ENCODE measurements around the gene FAM219A.
"Not testable (repeated sequence)": the region's sequence is repeated elsewhere in the genome, so short reads cannot be mapped to it uniquely, and the experiment has no call there.

Gene FAM219A

DNA sequence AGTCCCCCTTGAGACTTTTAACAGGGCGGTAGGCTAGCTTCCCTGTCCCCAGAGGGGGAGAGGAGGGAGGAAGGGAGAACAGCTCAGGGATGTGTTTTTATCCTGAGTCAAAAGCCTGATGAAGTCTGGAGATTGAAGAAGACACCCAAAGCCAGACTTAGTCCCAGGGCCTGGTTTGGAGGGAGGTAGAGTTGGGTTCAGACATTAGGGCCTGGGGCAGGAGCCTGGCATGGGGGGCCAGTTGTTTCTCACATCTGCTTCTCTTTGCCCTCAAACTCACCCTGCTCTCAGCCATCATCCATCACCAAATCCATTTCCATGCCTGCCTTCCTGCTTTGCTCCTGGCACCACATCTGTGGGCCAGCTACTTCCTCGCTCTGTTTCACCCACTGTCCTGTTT, 84.6 kb downstream of the FAM219A start:
- H3K4me3 ChIP-seq (ENCODE audit: low read length) = no peak overlapping the region
- TF ChIP-seq, protein P1, sequence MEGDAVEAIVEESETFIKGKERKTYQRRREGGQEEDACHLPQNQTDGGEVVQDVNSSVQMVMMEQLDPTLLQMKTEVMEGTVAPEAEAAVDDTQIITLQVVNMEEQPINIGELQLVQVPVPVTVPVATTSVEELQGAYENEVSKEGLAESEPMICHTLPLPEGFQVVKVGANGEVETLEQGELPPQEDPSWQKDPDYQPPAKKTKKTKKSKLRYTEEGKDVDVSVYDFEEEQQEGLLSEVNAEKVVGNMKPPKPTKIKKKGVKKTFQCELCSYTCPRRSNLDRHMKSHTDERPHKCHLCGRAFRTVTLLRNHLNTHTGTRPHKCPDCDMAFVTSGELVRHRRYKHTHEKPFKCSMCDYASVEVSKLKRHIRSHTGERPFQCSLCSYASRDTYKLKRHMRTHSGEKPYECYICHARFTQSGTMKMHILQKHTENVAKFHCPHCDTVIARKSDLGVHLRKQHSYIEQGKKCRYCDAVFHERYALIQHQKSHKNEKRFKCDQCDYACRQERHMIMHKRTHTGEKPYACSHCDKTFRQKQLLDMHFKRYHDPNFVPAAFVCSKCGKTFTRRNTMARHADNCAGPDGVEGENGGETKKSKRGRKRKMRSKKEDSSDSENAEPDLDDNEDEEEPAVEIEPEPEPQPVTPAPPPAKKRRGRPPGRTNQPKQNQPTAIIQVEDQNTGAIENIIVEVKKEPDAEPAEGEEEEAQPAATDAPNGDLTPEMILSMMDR (IDR thresholded peaks at IDR 0.05; ENCODE audit: insufficient read depth, low read depth, low read length, missing control alignments) = no peak
- no peak for DNase-seq (ENCODE audit: low read depth)

DNA sequence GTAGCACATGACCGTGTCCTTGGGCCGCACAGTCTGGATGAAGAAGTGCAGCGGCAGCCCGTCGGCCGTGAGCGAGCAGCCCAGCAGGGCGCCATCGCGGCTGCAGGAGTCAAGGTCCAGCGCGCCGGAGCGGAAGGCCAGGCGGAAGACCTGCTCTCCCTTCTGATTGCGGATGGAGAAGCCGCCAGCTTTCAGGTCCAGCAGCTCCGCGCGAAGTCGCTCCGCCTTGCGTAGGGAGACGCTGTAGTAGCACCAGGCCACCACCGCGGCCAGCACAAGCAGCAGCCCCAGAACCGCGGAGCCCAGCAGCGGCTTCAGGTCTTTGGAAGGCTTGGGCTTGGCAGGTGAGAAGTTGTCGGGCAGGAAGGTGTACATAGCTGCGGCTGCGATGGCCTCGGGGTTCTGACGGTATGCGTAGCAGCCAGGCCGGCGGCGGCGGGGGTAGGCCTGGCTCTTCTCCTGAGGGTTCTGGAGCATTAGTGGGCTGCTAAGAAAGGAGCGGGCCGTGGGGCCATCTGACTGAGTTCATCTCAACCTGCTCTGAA, 85.8 kb downstream of the FAM219A start:
- TF ChIP-seq, protein P1 (IDR thresholded peaks at IDR 0.05; ENCODE audit: insufficient read depth, low read depth, low read length, missing control alignments) = no peak

DNA sequence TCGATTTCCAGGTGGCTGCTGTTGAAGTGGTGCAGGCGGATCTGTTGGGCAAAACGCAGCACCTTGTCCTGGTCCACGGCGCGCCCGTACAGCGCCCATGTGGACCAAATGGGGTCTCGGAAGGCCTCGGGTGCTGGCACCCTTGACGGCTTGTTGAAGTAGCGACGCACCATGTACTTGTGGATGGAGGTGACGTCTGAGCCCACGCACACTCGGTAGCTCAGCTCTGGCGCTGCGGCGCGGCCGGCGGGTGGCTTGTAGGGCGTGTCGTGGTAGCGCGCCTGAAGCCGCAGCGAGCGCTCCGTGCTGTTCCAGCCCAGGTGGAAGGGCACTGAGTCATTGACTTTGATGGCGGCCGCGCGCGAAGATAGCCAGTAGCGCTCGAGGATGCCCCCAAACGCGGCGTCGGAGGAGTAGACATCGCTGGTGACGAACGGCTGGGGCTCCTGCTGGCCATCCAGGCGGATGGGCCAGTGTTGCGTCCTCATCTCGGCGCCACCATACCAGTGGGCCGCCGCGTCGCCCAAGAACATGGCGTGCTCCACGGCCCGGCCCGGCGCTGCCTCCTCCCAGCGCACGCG, 86.4 kb downstream of the FAM219A start:
- no peak overlapping the region for H3K4me3 ChIP-seq (ENCODE audit: low read length)
- TF ChIP-seq, protein P1 (IDR thresholded peaks at IDR 0.05; ENCODE audit: insufficient read depth, low read depth, low read length, missing control alignments) = no peak
- no peak for DNase-seq (ENCODE audit: low read depth)

More for the DNA sequence above, 85.8 kb downstream of the FAM219A start:
- no peak overlapping the region for H3K4me3 ChIP-seq (ENCODE audit: low read length)
- peak; percentile 41 for DNase-seq (ENCODE audit: low read depth)

DNA sequence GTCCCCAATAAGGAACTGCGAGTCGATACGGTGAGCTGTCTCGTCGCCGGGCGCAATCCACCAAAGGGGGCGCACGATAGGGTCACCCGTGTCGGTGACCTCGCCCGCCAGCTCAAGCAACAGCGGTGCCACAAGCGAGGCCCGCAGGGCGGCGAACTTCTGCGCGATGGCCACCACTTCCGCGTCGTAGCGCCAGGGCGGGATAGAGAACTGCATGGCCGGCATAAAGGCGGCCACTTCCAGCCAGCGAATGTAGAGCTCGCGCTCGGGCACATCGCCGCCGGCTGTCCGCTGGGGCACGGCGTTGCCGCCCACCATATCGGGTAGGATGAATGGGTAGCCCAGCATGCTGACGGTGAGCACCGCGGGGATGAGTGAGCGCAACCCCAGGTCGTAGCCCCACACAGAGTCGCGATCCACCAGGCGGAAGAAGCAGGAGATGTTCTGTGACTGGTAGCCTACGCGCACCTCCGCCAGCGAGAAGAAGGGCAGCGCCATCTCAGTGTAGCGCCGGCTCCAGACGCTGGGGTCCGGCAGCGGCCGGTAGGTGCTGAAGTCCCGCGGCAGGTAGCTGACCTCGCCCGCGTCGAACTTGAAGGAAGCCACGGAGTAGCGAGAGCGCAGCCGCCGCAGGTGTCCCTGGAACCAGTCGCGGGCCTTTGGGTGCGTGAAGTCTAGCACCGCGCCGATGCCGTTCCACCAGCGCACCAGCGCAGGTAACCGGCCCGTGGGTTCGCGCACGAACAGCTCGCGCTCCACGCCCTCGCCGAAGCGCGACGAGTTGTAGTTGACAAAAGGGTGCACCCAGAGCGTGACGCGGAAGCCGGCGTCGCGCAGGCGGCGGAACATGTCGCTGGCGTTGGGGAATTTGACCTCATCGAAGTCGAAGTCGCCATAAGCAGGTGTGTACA, 87.1 kb downstream of the FAM219A start:
- no peak for DNase-seq (ENCODE audit: low read depth)
- no peak overlapping the region for H3K4me3 ChIP-seq (ENCODE audit: low read length)
- TF ChIP-seq, protein P1 (IDR thresholded peaks at IDR 0.05; ENCODE audit: insufficient read depth, low read depth, low read length, missing control alignments) = no peak

DNA sequence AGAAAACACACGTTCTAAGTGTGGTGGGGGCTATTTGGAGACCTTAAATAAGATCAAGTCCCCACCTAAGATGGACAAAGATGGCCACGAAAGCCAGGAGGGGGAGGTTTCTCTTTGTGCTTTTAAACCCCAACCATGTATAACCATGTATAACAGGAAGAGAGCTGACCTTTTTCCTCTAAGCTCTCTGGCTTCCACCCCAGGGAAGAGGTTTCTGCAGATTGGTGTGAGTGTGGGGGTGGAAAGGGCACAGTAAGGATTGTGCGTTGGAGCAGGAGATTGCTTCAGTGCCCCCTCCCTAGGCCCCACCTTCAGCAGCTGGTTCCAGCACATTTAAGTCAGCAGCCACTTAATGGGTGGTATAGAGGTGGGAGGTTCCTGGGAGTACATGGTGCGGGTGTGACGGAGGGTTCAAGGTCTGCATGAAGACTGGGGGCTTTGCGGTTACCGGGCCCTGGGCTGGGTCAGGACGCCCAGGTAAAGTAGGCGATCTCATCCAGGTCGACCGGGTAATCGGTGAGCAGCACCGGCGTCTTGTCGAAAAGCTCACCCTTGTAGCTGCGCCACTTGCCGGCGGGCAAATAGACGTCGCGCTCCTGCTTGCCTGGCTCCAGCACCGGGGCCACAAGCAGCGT, 87.9 kb downstream of the FAM219A start:
- no peak overlapping the region for H3K4me3 ChIP-seq (ENCODE audit: low read length)
- TF ChIP-seq, protein P1 (IDR thresholded peaks at IDR 0.05; ENCODE audit: insufficient read depth, low read depth, low read length, missing control alignments) = no peak
- no peak for DNase-seq (ENCODE audit: low read depth)

DNA sequence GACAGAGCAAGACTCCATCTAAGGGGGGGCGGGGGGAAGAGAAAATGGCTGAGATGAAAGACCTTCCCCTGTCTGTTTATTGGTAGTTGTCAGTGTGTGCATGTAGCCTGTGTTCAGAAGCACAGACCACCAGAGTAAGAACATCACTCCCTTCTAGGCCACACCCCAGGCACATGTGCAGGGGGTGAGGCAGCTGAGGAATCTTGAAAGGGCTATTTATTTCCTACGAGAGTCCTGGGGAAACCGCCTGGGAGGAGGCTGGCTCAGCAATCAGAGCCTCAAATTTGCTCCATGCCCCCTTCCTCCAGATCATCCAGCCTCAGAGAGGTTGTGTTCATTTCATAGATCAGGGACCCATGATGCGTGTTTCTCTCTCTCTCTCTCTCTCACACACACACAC, 88.7 kb downstream of the FAM219A start:
- no peak for DNase-seq (ENCODE audit: low read depth)
- TF ChIP-seq, protein P1 (IDR thresholded peaks at IDR 0.05; ENCODE audit: insufficient read depth, low read depth, low read length, missing control alignments) = no peak
- H3K4me3 ChIP-seq (ENCODE audit: low read length) = no peak overlapping the region

DNA sequence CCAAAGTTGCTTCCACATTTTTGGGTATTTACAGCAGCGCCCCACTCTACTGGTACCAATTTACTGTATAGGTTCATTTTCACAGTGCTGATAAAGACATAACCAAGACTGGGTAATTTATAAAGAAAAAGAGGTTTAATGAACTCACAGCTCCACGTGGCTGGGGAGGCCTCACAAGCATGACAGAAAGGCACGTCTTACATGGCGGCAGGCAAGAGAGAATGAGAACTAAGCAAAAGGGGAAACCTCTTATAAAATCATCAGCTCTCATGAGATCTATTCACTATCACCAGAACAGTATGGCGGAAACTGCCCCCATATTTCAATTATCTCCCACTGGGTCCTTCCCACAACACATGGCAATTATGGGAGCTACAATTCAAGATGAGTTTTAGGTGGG, 89.6 kb downstream of the FAM219A start:
- DNase-seq (ENCODE audit: low read depth); H3K4me3 ChIP-seq (ENCODE audit: low read length): not testable (repeated sequence)

DNA sequence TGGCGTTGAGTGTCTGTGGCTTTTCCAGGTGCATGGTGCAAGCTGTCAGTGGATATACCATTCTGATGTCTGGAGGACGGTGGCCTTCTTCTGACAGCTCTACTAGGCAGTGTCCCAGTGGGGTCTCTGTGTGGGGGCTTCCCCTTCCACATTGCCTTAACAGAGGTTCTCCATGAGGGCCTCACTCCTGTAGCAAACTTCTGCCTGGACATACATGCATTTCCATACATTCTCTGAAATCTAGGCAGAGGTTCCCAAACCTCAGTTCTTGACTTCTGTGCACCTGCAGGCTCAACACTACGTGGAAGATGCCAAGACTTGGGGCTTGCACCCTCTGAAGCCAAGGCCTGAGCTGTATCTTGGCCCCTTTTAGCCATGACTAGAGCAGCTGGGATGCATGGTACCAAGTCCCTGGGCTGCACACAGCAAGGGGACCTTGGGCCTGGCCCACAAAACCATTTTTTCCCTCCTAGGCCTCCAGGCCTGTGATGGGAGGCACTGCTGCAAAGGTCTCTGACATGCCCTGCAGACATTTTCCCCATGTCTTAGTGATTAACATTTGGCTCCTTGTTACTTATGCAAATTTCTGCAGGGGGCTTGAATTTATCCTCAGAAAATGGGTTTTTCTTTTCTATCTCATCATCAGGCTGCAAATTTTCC, 90.5 kb downstream of the FAM219A start:
- not testable (repeated sequence) for DNase-seq (ENCODE audit: low read depth); H3K4me3 ChIP-seq (ENCODE audit: low read length)
